GM03348 (cell line): Measurements from ENCODE around the gene KAZN.

ENCODE experiments used
- DNase-seq: peaks from one replicate; pipeline ENCODE4 v3.0.0; 2012; ENCODE audit warnings: low spot score

The KAZN gene

GRCh38 chr1:14647777-14648176, 49.3 kb downstream of the KAZN start:
- no peak for DNase-seq

GRCh38 chr1:14648391-14648790, 49.9 kb downstream of the KAZN start:
- DNase-seq: no peak

GRCh38 chr1:14648896-14649855, 50.7 kb downstream of the KAZN start:
- no peak for DNase-seq

GRCh38 chr1:14649976-14650375, 51.5 kb downstream of the KAZN start:
- no peak for DNase-seq

- DNase-seq: no peak
These were observed 52.5 kb downstream of the KAZN start for GRCh38 chr1:14650951-14651350.

GRCh38 chr1:14652840-14653239, 54.4 kb downstream of the KAZN start:
- DNase-seq: no peak

- no peak for DNase-seq
These were observed 55.0 kb downstream of the KAZN start for GRCh38 chr1:14653461-14653960.

GRCh38 chr1:14654554-14654953, 56.1 kb downstream of the KAZN start:
- DNase-seq: no peak

GRCh38 chr1:14655385-14655784, 56.9 kb downstream of the KAZN start:
- DNase-seq: no peak

- DNase-seq: no peak
These were observed 58.0 kb downstream of the KAZN start for GRCh38 chr1:14656384-14656937.

- DNase-seq: no peak
These were observed 60.2 kb downstream of the KAZN start for GRCh38 chr1:14658642-14659041.

- DNase-seq: no peak
These were observed 61.4 kb downstream of the KAZN start for GRCh38 chr1:14659913-14660312.

GRCh38 chr1:14660801-14661200, 62.3 kb downstream of the KAZN start:
- DNase-seq: no peak

- no peak for DNase-seq
These were observed 62.7 kb downstream of the KAZN start for GRCh38 chr1:14661222-14661621.

GRCh38 chr1:14662116-14662515, 63.6 kb downstream of the KAZN start:
- no peak for DNase-seq

- DNase-seq: no peak
These were observed 65.3 kb downstream of the KAZN start for GRCh38 chr1:14663773-14664172.

GRCh38 chr1:14666373-14666772, 67.9 kb downstream of the KAZN start:
- DNase-seq: no peak

- DNase-seq: no peak
These were observed 68.6 kb downstream of the KAZN start for GRCh38 chr1:14666962-14667650.

GRCh38 chr1:14667651-14667984, 69.1 kb downstream of the KAZN start:
- DNase-seq: no peak

- no peak for DNase-seq
These were observed 70.1 kb downstream of the KAZN start for GRCh38 chr1:14668538-14668937.

GRCh38 chr1:14672005-14672404, 73.5 kb downstream of the KAZN start:
- DNase-seq: no peak

GRCh38 chr1:14674030-14674429, 75.5 kb downstream of the KAZN start:
- no peak for DNase-seq

GRCh38 chr1:14676400-14676799, 77.9 kb downstream of the KAZN start:
- DNase-seq: no peak
